Measurements from ENCODE around the gene SNAPC4.

The SNAPC4 gene

GRCh38 chr9:136370687-136371532, 29.1 kb downstream of the SNAPC4 start:
- no peak for DNase-seq

- DNase-seq: no peak
These were observed 29.9 kb downstream of the SNAPC4 start for GRCh38 chr9:136370037-136370436.

GRCh38 chr9:136368190-136368589, 31.8 kb downstream of the SNAPC4 start:
- no peak for DNase-seq

GRCh38 chr9:136367296-136368145, 32.4 kb downstream of the SNAPC4 start:
- no peak for DNase-seq

GRCh38 chr9:136366826-136367225, 33.1 kb downstream of the SNAPC4 start:
- DNase-seq: no peak

GRCh38 chr9:136365775-136366222, 34.2 kb downstream of the SNAPC4 start:
- no peak for DNase-seq

- no peak for DNase-seq
These were observed 34.8 kb downstream of the SNAPC4 start for GRCh38 chr9:136364942-136365774.

GRCh38 chr9:136363949-136364748, 35.8 kb downstream of the SNAPC4 start:
- no peak for DNase-seq

GRCh38 chr9:136363106-136363948, 36.6 kb downstream of the SNAPC4 start, which contains the start of gene DNLZ:
DNLZ (minus strand) TSS chr9:136363744; CDS start chr9:136363714, 30 bp downstream.
- peak; percentile 89 for DNase-seq

GRCh38 chr9:136362450-136362784, 37.6 kb downstream of the SNAPC4 start:
- DNase-seq: no peak

- no peak for DNase-seq
These were observed 38.1 kb downstream of the SNAPC4 start for GRCh38 chr9:136361754-136362449.

GRCh38 chr9:136361047-136361753, 38.8 kb downstream of the SNAPC4 start:
- DNase-seq: no peak

GRCh38 chr9:136359774-136360718, 39.9 kb downstream of the SNAPC4 start:
- DNase-seq: no peak

GRCh38 chr9:136358888-136359287, 41.1 kb downstream of the SNAPC4 start:
- DNase-seq: no peak

- DNase-seq: no peak
These were observed 42.0 kb downstream of the SNAPC4 start for GRCh38 chr9:136358016-136358415.

- DNase-seq: no peak
These were observed 42.7 kb downstream of the SNAPC4 start for GRCh38 chr9:136357202-136357725.

- no peak for DNase-seq
These were observed 44.1 kb downstream of the SNAPC4 start for GRCh38 chr9:136355616-136356557.

Data from effector CD8-positive, alpha-beta T cell (primary cell).